PFSK-1 (cell line): ENCODE data around the gene LIN7A.

Experiments
- POLR2AphosphoS5 ChIP-seq: IDR thresholded peaks from 2 replicates; pipeline ENCODE4 v1.6.1; 2012; ENCODE audit warnings: low read depth, mild to moderate bottlenecking, control low read depth, low read length, moderate library complexity
- REST ChIP-seq, 2 experiments: IDR thresholded peaks; 2 replicates each; pipeline versions ENCODE4 v1.6.1 to v1.8.0; 2011 to 2012; ENCODE audit warnings: low read depth in 2 of 2, low read length in 2 of 2, control low read depth in 1 of 2, inconsistent platforms in 1 of 2, mild to moderate bottlenecking in 1 of 2, moderate library complexity in 1 of 2; ENCODE audit not compliant: insufficient read depth in 1 of 2
- SIN3A ChIP-seq: IDR thresholded peaks from 2 replicates; pipeline ENCODE4 v1.6.1; 2012; ENCODE audit warnings: mild to moderate bottlenecking, low read length, moderate library complexity, borderline replicate concordance; ENCODE audit not compliant: insufficient read depth

- TF ChIP-seq POLR2AphosphoS5 (no peak), REST (IDR thresholded peaks at IDR 0.05; ENCODE audit: insufficient read depth in 1 of 2, low read depth in 2 of 2, low read length in 2 of 2) (no peak), SIN3A (no peak)
Measured at GRCh38 chr12:80938397-80938796, 663 bp upstream of the LIN7A start.
